Measurements from ENCODE around the gene PPP1R13B.
"Not testable (repeated sequence)": the region's sequence is repeated elsewhere in the genome, so short reads cannot be mapped to it uniquely, and the experiment has no call there.

Gene PPP1R13B

GRCh38 chr14:103697603-103698379 lies 149.6 kb downstream of the PPP1R13B start:
- no peaks in the 10 kb centered on the region for H3K9me3 Mint-ChIP-seq
- no peak overlapping the region for H3K4me3 Mint-ChIP-seq
- no peaks in the 10 kb centered on the region for H3K27me3 Mint-ChIP-seq
- peaks cover 3% of the 10 kb centered on the region for H3K36me3 Mint-ChIP-seq
- DNase-seq (ENCODE audit: low spot score in 2 of 2) (no peak), ATAC-seq (ENCODE audit: low read depth) (no peak)
- no peak overlapping the region for H3K27ac Mint-ChIP-seq
- peaks cover 40% of the 10 kb centered on the region for H3K4me1 Mint-ChIP-seq

GRCh38 chr14:103697206-103697602 lies 150.2 kb downstream of the PPP1R13B start:
- Mint-ChIP-seq H3K4me3 (no peak overlapping the region), H3K27ac (no peak overlapping the region), H3K9me3 (no peaks in the 10 kb centered on the region), H3K36me3 (peaks cover 2% of the 10 kb centered on the region), H3K4me1 (peaks cover 35% of the 10 kb centered on the region), H3K27me3 (no peaks in the 10 kb centered on the region)
- DNase-seq (ENCODE audit: low spot score in 2 of 2) (no peak), ATAC-seq (ENCODE audit: low read depth) (no peak)

- DNase-seq (ENCODE audit: low spot score in 2 of 2) (no peak), ATAC-seq (ENCODE audit: low read depth) (no peak)
- Mint-ChIP-seq H3K27ac (peak overlapping the region; percentile 79), H3K9me3 (no peaks in the 10 kb centered on the region), H3K27me3 (no peaks in the 10 kb centered on the region), H3K36me3 (peaks cover 2% of the 10 kb centered on the region), H3K4me1 (peaks cover 34% of the 10 kb centered on the region), H3K4me3 (no peak overlapping the region)
These were observed 150.8 kb downstream of the PPP1R13B start for GRCh38 chr14:103696466-103697071.

GRCh38 chr14:103696070-103696402 lies 151.3 kb downstream of the PPP1R13B start:
- peaks cover 35% of the 10 kb centered on the region for H3K4me1 Mint-ChIP-seq
- DNase-seq (ENCODE audit: low spot score in 2 of 2) (no peak), ATAC-seq (ENCODE audit: low read depth) (no peak)
- H3K9me3 Mint-ChIP-seq = no peaks in the 10 kb centered on the region
- no peaks in the 10 kb centered on the region for H3K27me3 Mint-ChIP-seq
- H3K27ac Mint-ChIP-seq = peak overlapping the region; percentile 79
- no peak overlapping the region for H3K4me3 Mint-ChIP-seq
- peaks cover 2% of the 10 kb centered on the region for H3K36me3 Mint-ChIP-seq

- ATAC-seq (ENCODE audit: low read depth) (no peak), DNase-seq (ENCODE audit: low spot score in 2 of 2) (no peak)
- peaks cover 2% of the 10 kb centered on the region for H3K36me3 Mint-ChIP-seq
- H3K9me3 Mint-ChIP-seq = no peaks in the 10 kb centered on the region
- peak overlapping the region; percentile 79 for H3K27ac Mint-ChIP-seq
- no peak overlapping the region for H3K4me3 Mint-ChIP-seq
- peaks cover 33% of the 10 kb centered on the region for H3K4me1 Mint-ChIP-seq
- H3K27me3 Mint-ChIP-seq = no peaks in the 10 kb centered on the region
These were observed 151.9 kb downstream of the PPP1R13B start for GRCh38 chr14:103695296-103696069.

- Mint-ChIP-seq H3K27ac (no peak overlapping the region), H3K36me3 (peaks cover 2% of the 10 kb centered on the region), H3K4me3 (no peak overlapping the region), H3K27me3 (no peaks in the 10 kb centered on the region), H3K4me1 (peaks cover 37% of the 10 kb centered on the region), H3K9me3 (no peaks in the 10 kb centered on the region)
- DNase-seq (ENCODE audit: low spot score in 2 of 2) = no peak
- no peak for ATAC-seq (ENCODE audit: low read depth)
These were observed 152.8 kb downstream of the PPP1R13B start for GRCh38 chr14:103694572-103695026.

GRCh38 chr14:103693515-103693914 lies 153.9 kb downstream of the PPP1R13B start:
- no peak for ATAC-seq (ENCODE audit: low read depth)
- H3K27ac Mint-ChIP-seq = no peak overlapping the region

GRCh38 chr14:103692871-103693270 lies 154.5 kb downstream of the PPP1R13B start:
- DNase-seq (ENCODE audit: low spot score in 2 of 2) (no peak), ATAC-seq (ENCODE audit: low read depth) (no peak)
- H3K27me3 Mint-ChIP-seq = no peaks in the 10 kb centered on the region
- H3K27ac Mint-ChIP-seq = no peak overlapping the region
- H3K9me3 Mint-ChIP-seq = no peaks in the 10 kb centered on the region
- peaks cover 2% of the 10 kb centered on the region for H3K36me3 Mint-ChIP-seq
- H3K4me3 Mint-ChIP-seq = no peak overlapping the region
- peaks cover 42% of the 10 kb centered on the region for H3K4me1 Mint-ChIP-seq

More at GRCh38 chr14:103693515-103693914, 153.9 kb downstream of the PPP1R13B start:
- Mint-ChIP-seq H3K36me3 (peaks cover 2% of the 10 kb centered on the region), H3K27me3 (no peaks in the 10 kb centered on the region), H3K4me3 (no peak overlapping the region), H3K9me3 (no peaks in the 10 kb centered on the region), H3K4me1 (peaks cover 43% of the 10 kb centered on the region)
- no peak for DNase-seq (ENCODE audit: low spot score in 2 of 2)

- DNase-seq (ENCODE audit: low spot score in 2 of 2) (no peak), ATAC-seq (ENCODE audit: low read depth) (peak; percentile 16)
- H3K27me3 Mint-ChIP-seq = no peaks in the 10 kb centered on the region
- H3K4me1 Mint-ChIP-seq = peaks cover 38% of the 10 kb centered on the region
- peak overlapping the region; percentile 83 for H3K27ac Mint-ChIP-seq
- H3K4me3 Mint-ChIP-seq = peak overlapping the region; percentile 77
- no peaks in the 10 kb centered on the region for H3K9me3 Mint-ChIP-seq
- peaks cover 2% of the 10 kb centered on the region for H3K36me3 Mint-ChIP-seq
These were observed 155.2 kb downstream of the PPP1R13B start for GRCh38 chr14:103692159-103692558.

- Mint-ChIP-seq H3K4me1 (peaks cover 37% of the 10 kb centered on the region), H3K27ac (peak overlapping the region; percentile 83), H3K4me3 (peak overlapping the region; percentile 77)
- not testable (repeated sequence) for H3K27me3 Mint-ChIP-seq, H3K36me3 Mint-ChIP-seq, H3K9me3 Mint-ChIP-seq
- DNase-seq (ENCODE audit: low spot score in 2 of 2) = peak in 1 of 2 donors; percentile 33
- peak; percentile 69 for ATAC-seq (ENCODE audit: low read depth)
These were observed 155.7 kb downstream of the PPP1R13B start for GRCh38 chr14:103691655-103692054.

- ATAC-seq (ENCODE audit: low read depth) (no peak), DNase-seq (ENCODE audit: low spot score in 2 of 2) (no peak)
- H3K9me3 Mint-ChIP-seq = no peaks in the 10 kb centered on the region
- no peaks in the 10 kb centered on the region for H3K27me3 Mint-ChIP-seq
- peak overlapping the region; percentile 67 for H3K27ac Mint-ChIP-seq
- H3K36me3 Mint-ChIP-seq = peaks cover 12% of the 10 kb centered on the region
- peak overlapping the region; percentile 82 for H3K4me3 Mint-ChIP-seq
- H3K4me1 Mint-ChIP-seq = peaks cover 26% of the 10 kb centered on the region
These were observed 157.0 kb downstream of the PPP1R13B start for GRCh38 chr14:103690332-103690731.

GRCh38 chr14:103688906-103689902 lies 158.2 kb downstream of the PPP1R13B start:
- DNase-seq (ENCODE audit: low spot score in 2 of 2) (peak in 1 of 2 donors; percentile 25), ATAC-seq (ENCODE audit: low read depth) (peak; percentile 74)
- Mint-ChIP-seq H3K27me3 (no peaks in the 10 kb centered on the region), H3K4me3 (peak overlapping the region; percentile 82), H3K9me3 (no peaks in the 10 kb centered on the region), H3K4me1 (peaks cover 25% of the 10 kb centered on the region), H3K36me3 (peaks cover 12% of the 10 kb centered on the region), H3K27ac (peak overlapping the region; percentile 67)

GRCh38 chr14:103688441-103688840 lies 158.9 kb downstream of the PPP1R13B start:
- no peaks in the 10 kb centered on the region for H3K27me3 Mint-ChIP-seq
- peaks cover 10% of the 10 kb centered on the region for H3K36me3 Mint-ChIP-seq
- ATAC-seq (ENCODE audit: low read depth) (no peak), DNase-seq (ENCODE audit: low spot score in 2 of 2) (no peak)
- no peak overlapping the region for H3K4me3 Mint-ChIP-seq
- H3K27ac Mint-ChIP-seq = no peak overlapping the region
- no peaks in the 10 kb centered on the region for H3K9me3 Mint-ChIP-seq
- H3K4me1 Mint-ChIP-seq = peaks cover 25% of the 10 kb centered on the region

All from memory B cell (primary cell).